SK-N-MC (cell line): ENCODE data around the gene DNAH10.

Experiments
- DNase-seq: peaks from one replicate; pipeline ENCODE4 v3.0.0-alpha.2; 2011; ENCODE audit warnings: low read depth, low spot score
- H3K27ac ChIP-seq: fragments of 200-600 bp; sonication (generic); 2 replicates; pipeline ENCODE4 v1.5.1; 2016; ENCODE audit warnings: mixed run types
- H3K36me3 ChIP-seq: fragments of 200-600 bp; sonication (generic); 2 replicates; pipeline ENCODE4 v1.6.1; 2017; ENCODE audit warnings: antibody characterized with exemption, low read length, mixed read lengths; ENCODE audit not compliant: insufficient read depth
- H3K4me3 ChIP-seq: fragments of 200-600 bp; sonication (generic); 2 replicates; pipeline ENCODE4 v1.5.1; 2016
- H3K9ac ChIP-seq: fragments of 200-600 bp; sonication (generic); 2 replicates; pipeline ENCODE4 v1.8.0; 2017; ENCODE audit warnings: mixed run types, mixed read lengths; ENCODE audit not compliant: insufficient read length
- H3K9me3 ChIP-seq: fragments of 200-600 bp; sonication (generic); 2 replicates; pipeline ENCODE4 v1.6.1; 2017; ENCODE audit warnings: low read depth, mild to moderate bottlenecking, antibody characterized with exemption, low read length, moderate library complexity, mixed read lengths
- EZH2 ChIP-seq: fragments of 200-600 bp; sonication (generic); IDR thresholded peaks from one replicate; pipeline ENCODE4 v1.6.1; 2017; ENCODE audit warnings: antibody characterized with exemption
- FOXP2 ChIP-seq: optimal IDR thresholded peaks from 2 replicates; pipeline ENCODE3; 2011; ENCODE audit warnings: mild to moderate bottlenecking, moderate library complexity; ENCODE audit not compliant: insufficient read depth; ENCODE audit errors: extremely low read length, control extremely low read depth
- POLR2AphosphoS5 ChIP-seq: IDR thresholded peaks from 2 replicates; pipeline ENCODE4 v1.6.1; 2012; ENCODE audit warnings: mild to moderate bottlenecking, low read depth, low read length, borderline replicate concordance

The DNAH10 gene

DNA sequence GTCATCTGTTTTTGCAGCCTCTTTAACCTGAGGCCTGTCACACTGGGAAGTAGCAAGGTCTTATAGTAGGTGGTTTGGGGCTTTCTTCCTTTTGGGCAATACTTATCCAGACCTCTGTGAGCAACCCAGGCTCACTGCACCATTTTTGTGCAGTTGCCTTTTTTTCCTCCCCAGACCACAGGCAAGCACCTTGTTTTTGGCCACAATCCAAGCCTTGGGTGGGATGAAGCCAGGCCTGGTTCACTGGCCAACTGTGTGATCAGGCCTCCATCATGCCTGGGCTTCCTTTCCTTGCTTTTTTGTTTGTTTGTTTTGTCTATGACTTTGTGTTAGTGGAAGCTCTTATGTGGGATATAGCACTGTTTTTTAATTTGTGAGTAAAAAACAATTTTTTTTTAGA is 71.7 kb downstream of the DNAH10 start:
- no peaks in the 10 kb centered on the region for H3K36me3 ChIP-seq
- H3K4me3 ChIP-seq: no peak overlapping the region
- no peak overlapping the region for H3K9ac ChIP-seq
- H3K9me3 ChIP-seq: no peaks in the 10 kb centered on the region
- no peak for TF ChIP-seq FOXP2
- no peak for TF ChIP-seq EZH2
- no peak for TF ChIP-seq POLR2AphosphoS5
- no peak for DNase-seq
- H3K27ac ChIP-seq: no peak overlapping the region

DNA sequence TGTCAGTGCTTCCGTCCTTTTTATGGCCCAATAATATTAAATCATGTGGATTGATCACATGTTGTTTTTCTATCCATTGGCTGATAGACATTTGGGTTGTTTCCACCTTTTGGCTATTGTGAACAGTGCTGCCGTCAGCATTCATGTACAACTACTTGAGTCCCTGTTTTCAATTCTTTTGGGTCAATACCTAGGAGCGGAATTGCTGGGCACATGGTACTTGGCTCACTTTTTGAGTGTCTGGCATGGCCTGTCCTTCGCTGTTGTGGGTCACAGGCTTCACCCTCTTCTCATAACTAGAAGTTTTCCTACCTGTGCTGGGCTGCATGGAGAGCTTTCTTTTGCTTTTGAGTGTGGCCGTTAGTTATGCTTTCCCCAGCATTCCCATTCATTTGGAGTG is 72.7 kb downstream of the DNAH10 start:
- no peak for DNase-seq
- no peaks in the 10 kb centered on the region for H3K36me3 ChIP-seq
- no peak overlapping the region for H3K9ac ChIP-seq
- H3K4me3 ChIP-seq: no peak overlapping the region
- TF ChIP-seq FOXP2: no peak
- no peak for TF ChIP-seq EZH2
- no peak for TF ChIP-seq POLR2AphosphoS5
- H3K27ac ChIP-seq: no peak overlapping the region
- no peaks in the 10 kb centered on the region for H3K9me3 ChIP-seq

DNA sequence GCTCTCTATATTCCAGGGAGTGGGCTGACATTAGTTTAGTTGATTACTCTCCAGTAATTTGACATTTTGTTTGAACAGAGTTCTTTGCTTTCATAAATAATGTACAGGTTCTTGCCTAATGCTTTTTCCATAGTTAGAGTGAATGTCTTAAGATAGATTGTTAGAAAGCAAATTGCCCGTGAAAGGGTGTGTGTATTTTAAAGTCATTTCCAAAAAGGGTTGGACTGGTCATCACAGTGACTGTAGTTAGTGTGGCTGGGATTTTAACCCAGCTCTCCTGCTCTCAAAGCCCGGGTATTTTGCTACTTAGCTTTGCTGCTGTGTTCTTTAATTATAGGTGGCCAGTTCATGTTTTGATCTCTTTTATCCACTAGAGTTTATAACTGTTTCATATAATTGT is 74.2 kb downstream of the DNAH10 start:
- Histone ChIP-seq H3K27ac (no peak overlapping the region), H3K9ac (no peak overlapping the region)
- TF ChIP-seq POLR2AphosphoS5: no peak
- no peak for TF ChIP-seq EZH2
- TF ChIP-seq FOXP2: no peak

DNA sequence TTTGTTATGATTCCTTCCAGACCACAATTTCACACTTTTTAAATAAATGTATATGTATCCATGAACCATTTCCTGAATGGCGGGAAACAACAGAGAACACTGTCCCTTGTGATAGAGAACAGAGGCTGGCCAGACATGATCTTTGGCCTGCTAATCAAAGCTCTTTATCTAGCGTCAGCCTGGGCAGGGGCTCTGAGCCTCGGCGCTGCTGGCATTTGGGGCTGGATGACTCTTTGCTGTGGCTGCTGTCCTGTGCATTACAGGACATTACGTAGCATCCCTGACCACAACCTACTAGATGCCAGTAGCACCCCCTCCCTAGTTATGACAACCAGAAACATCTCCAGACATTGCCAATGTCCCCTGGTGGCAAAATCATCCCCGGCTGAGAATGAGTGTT is 77.7 kb downstream of the DNAH10 start:
- Histone ChIP-seq H3K27ac (no peak overlapping the region), H3K9ac (no peak overlapping the region), H3K9me3 (no peaks in the 10 kb centered on the region), H3K4me3 (no peak overlapping the region), H3K36me3 (no peaks in the 10 kb centered on the region)
- TF ChIP-seq POLR2AphosphoS5 (no peak), FOXP2 (no peak), EZH2 (no peak)
- no peak for DNase-seq

More for the DNA sequence above, 74.2 kb downstream of the DNAH10 start:
- Histone ChIP-seq H3K4me3 (no peak overlapping the region), H3K9me3 (no peaks in the 10 kb centered on the region), H3K36me3 (no peaks in the 10 kb centered on the region)
- DNase-seq: no peak

DNA sequence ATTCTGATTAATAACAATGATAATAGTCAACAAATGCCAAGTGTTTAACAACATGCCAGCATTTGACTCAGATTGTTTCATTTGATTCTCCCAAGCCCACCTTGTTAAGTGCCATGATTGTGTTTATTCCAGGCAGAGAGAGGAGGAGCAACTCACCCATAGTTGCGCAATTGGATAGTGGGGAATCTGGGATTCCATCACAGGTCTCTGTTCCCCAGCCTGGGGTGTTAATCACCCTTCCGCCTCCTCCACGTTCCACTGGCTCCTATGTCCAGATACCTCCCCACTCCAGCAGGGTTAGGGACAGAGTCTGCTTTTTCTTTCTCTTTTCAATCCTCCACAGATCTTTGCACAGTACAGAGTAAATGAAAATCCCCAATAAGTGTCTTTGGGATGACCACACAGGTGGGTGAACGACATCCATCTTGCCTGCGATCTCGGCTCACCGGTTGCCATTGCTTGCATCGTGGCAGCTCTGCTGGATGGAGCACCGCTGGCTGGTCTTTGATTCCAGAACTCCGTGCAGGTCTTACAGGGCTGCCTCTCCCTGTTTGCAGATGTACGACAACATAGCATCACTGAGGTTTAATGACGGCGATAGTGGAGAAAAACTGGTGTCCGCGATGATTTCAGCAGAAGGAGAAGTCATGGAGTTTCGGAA is 78.8 kb downstream of the DNAH10 start:
- DNase-seq: no peak
- Histone ChIP-seq H3K27ac (no peak overlapping the region), H3K4me3 (no peak overlapping the region), H3K36me3 (no peaks in the 10 kb centered on the region), H3K9ac (no peak overlapping the region), H3K9me3 (no peaks in the 10 kb centered on the region)
- TF ChIP-seq POLR2AphosphoS5 (no peak), FOXP2 (no peak), EZH2 (no peak)

DNA sequence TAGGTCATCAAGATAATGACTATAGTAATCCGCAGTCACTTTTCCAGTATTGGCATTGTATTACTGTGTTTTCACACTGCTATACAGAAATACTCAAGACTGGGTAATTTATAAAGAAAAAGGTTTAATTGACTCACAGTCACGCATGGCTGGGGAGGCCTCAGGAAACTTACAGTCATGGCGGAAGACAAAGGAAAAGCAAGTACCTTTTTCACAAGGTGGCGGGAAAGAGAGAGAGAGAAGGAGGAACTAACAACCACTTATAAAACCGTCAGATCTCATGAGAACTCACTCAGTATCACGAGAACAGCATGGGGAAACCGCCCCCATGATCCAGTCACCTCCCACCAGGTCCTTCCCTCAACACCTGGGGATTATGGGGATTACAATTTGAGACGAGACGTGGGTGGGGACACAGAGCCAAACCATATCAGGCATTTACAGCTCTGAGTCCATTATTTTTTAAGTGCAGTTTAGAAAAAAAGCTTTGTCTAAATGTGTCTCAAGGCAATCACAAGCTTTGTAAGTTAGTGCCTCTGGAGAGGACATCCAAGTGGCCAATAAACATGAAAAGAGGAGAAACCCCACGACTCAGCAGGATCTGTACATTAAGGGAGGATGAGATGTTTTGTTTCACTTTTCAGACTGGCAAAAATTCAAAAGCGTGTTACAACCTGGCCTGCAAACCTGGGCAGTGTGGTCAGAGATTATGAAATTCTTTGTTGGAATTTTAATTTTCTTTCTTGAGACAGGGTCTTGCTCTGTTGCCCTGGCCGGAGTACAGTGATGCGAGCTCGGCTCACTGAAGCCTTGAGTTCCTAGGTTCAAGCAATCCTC is 82.0 kb downstream of the DNAH10 start:
- no peaks in the 10 kb centered on the region for H3K36me3 ChIP-seq
- DNase-seq: no peak
- no peak overlapping the region for H3K4me3 ChIP-seq
- H3K27ac ChIP-seq: no peak overlapping the region
- H3K9ac ChIP-seq: no peak overlapping the region
- H3K9me3 ChIP-seq: no peaks in the 10 kb centered on the region
- TF ChIP-seq POLR2AphosphoS5: no peak
- TF ChIP-seq FOXP2: no peak

DNA sequence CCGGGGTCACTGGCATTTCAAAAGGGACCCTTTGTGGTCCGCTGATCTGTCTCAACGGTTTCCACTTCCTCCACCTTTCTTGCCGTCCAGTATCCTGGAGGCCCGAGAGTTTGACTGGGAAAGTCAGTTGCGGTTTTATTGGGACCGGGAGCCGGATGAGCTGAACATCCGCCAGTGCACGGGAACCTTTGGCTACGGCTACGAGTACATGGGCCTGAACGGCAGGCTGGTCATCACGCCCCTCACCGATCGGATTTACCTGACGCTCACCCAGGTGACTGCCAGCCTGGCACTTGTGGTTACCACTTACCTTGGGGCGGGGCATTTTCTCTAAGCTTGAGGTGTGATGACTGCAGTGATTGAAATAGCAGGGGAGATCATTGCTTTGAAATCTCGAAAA is 83.8 kb downstream of the DNAH10 start:
- Histone ChIP-seq H3K4me3 (no peak overlapping the region), H3K9me3 (no peaks in the 10 kb centered on the region), H3K36me3 (no peaks in the 10 kb centered on the region), H3K9ac (no peak overlapping the region), H3K27ac (no peak overlapping the region)
- no peak for DNase-seq
- TF ChIP-seq POLR2AphosphoS5 (no peak), FOXP2 (no peak)

DNA sequence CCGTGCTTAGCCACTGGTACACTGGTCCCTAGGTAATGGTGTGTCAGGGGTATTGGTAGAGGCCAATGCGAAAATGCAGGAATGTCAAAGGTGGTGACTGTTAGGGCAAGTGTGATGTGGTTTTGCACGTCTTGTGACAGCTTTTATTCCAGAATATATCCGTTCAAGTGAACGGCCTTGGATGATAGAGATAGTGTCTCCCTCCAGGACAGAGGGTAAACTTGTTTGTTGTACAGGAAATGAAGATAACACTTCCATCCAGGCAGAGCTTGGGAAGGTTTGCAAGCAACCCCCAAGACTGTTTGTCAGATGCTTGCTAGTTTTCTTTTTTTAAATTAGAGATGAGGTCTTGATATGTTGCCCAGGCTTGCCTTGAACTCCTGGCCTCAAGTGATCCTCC is 84.2 kb downstream of the DNAH10 start:
- no peak overlapping the region for H3K4me3 ChIP-seq
- no peak for TF ChIP-seq POLR2AphosphoS5
- no peak for TF ChIP-seq FOXP2
- no peak for TF ChIP-seq EZH2
- H3K27ac ChIP-seq: no peak overlapping the region
- DNase-seq: no peak
- no peaks in the 10 kb centered on the region for H3K36me3 ChIP-seq
- no peak overlapping the region for H3K9ac ChIP-seq
- no peaks in the 10 kb centered on the region for H3K9me3 ChIP-seq
